ENCODE data around the gene GABRP.
"Not testable (repeated sequence)": the region's sequence is repeated elsewhere in the genome, so short reads cannot be mapped to it uniquely, and the experiment has no call there.

Gene GABRP, protein sequence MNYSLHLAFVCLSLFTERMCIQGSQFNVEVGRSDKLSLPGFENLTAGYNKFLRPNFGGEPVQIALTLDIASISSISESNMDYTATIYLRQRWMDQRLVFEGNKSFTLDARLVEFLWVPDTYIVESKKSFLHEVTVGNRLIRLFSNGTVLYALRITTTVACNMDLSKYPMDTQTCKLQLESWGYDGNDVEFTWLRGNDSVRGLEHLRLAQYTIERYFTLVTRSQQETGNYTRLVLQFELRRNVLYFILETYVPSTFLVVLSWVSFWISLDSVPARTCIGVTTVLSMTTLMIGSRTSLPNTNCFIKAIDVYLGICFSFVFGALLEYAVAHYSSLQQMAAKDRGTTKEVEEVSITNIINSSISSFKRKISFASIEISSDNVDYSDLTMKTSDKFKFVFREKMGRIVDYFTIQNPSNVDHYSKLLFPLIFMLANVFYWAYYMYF

GRCh38 chr5:170783498-170784247 is at the start of gene GABRP:
TSS of gene GABRP (plus strand) at chr5:170783725. CDS start at chr5:170788616, 4,891 bp downstream.
- no peak for DNase-seq (ENCODE audit: low read depth)

GRCh38 chr5:170736966-170737365 is 46.6 kb upstream of the GABRP start:
- no peak for DNase-seq (ENCODE audit: low read depth)

GRCh38 chr5:170737591-170737990 is 45.9 kb upstream of the GABRP start:
- no peak for DNase-seq (ENCODE audit: low read depth)

- DNase-seq (ENCODE audit: low read depth): no peak
Measured at GRCh38 chr5:170738840-170739239, 44.7 kb upstream of the GABRP start.

DNA sequence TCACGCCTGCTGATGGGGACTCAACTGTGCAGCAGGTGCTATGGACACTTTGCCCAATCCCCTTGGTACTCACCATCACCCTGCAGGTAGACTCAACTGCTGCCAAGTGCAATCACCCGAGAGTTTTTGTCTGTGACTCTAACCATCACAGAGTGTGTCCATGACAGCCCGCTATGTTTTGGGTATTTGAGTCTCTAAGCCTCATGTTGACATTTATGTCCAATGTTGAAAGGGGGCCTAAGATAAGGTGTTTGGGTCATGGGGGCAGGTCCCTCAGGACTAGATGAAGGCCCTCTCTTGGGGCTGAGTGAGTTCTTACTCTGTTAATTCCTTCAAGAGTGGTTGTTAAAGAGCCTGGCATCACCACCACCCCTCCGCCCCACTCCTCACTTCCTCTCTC is 44.1 kb upstream of the GABRP start:
- DNase-seq (ENCODE audit: low read depth): no peak

GRCh38 chr5:170740551-170741205 is 42.8 kb upstream of the GABRP start:
- DNase-seq (ENCODE audit: low read depth): no peak

DNA sequence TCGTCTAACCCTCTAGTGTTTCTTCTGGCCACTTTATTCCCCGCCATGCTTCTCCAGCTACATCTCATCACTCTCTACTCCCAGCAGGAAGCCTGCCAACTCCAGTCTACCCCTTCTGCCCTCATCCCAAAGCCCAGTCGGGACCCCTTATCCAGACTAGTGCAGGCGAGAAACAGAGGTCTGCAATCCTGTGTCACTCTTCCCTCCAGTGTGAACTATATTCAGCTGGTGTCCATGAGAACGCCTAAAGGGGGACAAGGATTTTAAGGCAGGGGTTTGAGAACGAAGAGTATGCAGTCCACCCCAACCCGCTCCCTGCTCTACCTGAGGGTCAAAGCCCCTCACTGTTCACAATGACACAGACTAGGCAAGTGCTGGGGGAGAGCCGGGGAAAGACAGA is 41.7 kb upstream of the GABRP start:
- no peak for DNase-seq (ENCODE audit: low read depth)

DNA sequence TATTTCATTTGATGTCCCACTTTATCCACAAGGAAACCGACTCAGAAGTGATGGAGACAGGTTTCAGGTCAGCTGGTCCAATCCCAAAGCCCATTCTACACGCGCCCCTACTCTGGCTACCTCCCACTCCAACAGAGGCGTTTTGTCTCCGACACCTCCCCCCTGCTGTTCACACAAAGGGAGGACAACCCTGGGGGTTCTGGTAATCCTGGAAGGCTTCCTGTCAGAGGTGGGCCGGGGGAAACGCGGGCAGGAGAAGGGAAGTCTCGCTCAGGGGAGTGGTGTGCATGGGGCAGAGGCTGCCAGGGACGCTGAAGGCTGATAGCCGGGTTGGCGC is 39.7 kb upstream of the GABRP start:
- no peak for DNase-seq (ENCODE audit: low read depth)

- no peak for DNase-seq (ENCODE audit: low read depth)
Measured at GRCh38 chr5:170745481-170746071, 37.9 kb upstream of the GABRP start.

DNA sequence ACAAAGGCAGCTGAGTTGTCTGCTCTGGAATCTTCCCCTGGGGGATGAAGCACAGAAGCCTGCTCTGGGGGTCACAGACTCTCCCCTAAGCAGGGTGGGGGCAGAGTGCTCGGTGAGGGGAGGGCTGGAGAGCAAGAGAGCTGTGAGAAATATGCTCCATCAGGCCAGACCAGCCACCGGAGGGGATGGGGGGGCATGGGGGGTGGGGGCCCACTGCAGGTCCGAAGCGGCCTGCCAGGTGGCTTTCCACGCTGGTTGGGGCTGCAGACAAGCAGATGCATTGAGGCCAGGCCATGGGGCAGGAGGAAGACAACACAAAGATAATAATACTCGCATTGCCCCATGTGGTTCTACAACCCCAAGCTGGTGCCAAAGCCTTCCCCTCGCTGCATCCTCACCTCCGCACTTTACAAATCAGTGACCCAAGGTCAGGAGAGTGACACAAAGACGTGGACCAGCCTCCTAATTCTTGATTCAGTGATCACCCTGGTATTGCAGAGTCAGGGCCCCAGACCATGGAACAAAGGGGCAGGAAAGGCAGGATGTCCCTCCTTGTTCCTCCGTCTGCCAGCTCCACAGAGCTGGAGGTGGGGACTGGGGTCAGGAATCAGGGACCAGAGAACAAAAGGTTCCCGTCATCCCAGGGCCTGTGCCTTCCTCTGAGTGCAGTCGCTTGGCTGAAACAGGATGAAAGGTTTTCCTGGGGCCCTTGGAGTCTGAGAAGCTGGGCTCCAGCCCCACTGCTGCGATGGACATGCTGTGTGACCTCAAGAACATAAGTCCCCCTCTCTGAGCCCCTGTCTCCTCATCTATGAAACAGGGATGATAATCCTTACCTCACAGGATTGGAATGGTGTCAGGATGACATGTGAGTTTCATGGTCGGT is 37.2 kb upstream of the GABRP start:
- no peak for DNase-seq (ENCODE audit: low read depth)

GRCh38 chr5:170746961-170747340 is 36.6 kb upstream of the GABRP start:
- DNase-seq (ENCODE audit: low read depth): no peak

DNA sequence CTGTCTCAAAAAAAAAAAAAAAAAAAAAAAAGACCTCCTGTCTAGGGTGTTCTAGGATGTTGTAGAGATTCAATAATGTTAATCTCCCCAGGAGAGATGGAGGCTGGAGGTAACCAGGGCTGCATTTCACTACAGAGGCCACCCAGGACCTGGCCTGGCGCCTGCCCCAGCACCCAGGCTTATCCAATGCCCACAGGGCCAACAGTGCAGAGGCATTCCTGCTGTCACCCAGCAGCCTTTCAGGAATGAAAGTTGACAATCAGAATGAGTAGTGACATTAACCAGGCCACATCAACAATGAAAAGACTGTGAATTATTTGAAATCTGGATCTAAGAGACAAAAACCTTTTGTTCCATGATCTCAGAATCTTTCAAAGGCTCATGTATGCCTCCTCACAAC is 36.2 kb upstream of the GABRP start:
- DNase-seq (ENCODE audit: low read depth): no peak

- DNase-seq (ENCODE audit: low read depth): no peak
Measured at GRCh38 chr5:170747851-170748250, 35.7 kb upstream of the GABRP start.

DNA sequence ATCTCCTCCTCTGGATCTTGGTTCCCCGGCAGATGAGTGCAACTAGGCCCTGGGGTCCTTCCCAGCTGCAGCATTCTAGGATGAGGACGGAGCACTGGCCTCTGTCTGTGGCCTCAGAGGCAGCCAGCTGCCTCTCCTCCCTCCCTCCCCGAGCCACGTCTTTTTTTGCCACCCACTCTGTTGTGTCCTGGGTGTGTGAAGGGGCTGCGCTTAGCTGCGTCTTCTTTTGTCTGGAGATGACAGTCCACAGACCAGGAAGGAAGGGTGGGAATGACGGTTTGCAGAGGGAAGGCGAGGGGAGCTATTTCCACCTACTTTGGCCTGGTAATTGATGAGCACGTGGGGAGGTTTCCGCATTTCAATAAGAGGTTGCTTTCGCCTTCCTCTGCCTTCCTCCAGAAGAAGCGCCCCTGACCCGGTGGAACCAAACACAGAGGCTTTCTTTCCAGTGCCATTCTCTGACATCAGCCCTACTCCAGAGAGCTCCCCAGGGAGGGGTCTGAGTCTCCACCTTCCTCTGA is 34.5 kb upstream of the GABRP start:
- no peak for DNase-seq (ENCODE audit: low read depth)

DNA sequence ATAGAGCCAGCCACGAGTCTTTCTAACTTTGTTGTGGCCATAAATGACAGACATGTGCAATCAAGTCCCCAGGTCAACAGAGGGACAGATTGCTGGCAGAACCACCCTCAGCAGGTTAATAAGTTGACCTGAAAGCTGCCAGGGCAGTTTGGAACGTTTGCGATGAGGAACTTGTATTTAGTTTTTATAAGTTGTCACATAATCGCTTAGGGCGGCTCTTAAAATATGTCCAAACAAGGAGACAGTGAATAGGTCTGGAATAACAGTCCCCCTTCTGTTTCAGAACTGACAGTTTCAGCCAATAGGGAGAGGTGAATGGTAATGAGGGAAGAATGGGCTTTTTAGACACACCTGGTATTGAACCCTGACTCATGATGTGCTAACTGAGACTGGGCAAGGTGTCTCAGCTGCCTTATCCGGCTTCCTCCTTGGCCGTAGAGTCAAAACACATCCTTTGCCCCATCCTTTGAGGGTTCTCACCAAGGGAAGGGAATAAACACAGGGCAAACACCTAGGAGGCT is 33.6 kb upstream of the GABRP start:
- no peak for DNase-seq (ENCODE audit: low read depth)

GRCh38 chr5:170750791-170751190 is 32.7 kb upstream of the GABRP start:
- DNase-seq (ENCODE audit: low read depth): no peak

GRCh38 chr5:170751631-170752030 is 31.9 kb upstream of the GABRP start:
- no peak for DNase-seq (ENCODE audit: low read depth)

GRCh38 chr5:170752257-170753215 is 31.0 kb upstream of the GABRP start:
- no peak for DNase-seq (ENCODE audit: low read depth)

- DNase-seq (ENCODE audit: low read depth): no peak
Measured at GRCh38 chr5:170753311-170753710, 30.2 kb upstream of the GABRP start.

GRCh38 chr5:170754508-170754907 is 29.0 kb upstream of the GABRP start:
- DNase-seq (ENCODE audit: low read depth): not testable (repeated sequence)
